Omental fat pad (tissue), 4 donors: ENCODE data around the gene MTNR1A. TPM values are rescaled to one million over a fixed set of nuclear protein-coding genes. Genes with fewer than 3 reads are reported as not detected.

ENCODE experiments used
- ATAC-seq: fragments of 150-250 bp; one replicate; pipeline ENCODE4 v1.9.1; 2016; ENCODE audit warnings: mild to moderate bottlenecking, moderate library complexity; ENCODE audit not compliant: low FRiP score
- DNase-seq: peaks from one replicate; pipeline ENCODE4 v3.0.0-alpha.2; 2019; ENCODE audit warnings: low spot score
- CTCF ChIP-seq, 3 donors: fragments of 450-650 bp; IDR thresholded peaks; one replicate each; pipeline ENCODE4 v1.5.1; 2016 to 2017; ENCODE audit warnings: antibody characterized with exemption in 3 of 3, mild to moderate bottlenecking in 3 of 3, moderate library complexity in 2 of 3
- total RNA-seq, 4 donors: library from RNA; depleted of rRNA; stranded (reverse); fragments of >200 nt; gene quantifications; one replicate each; pipeline ENCODE4 v1.1.0, GENCODE V29; 2016

The MTNR1A gene
- total RNA-seq, 4 donors from 2014 or later, result not detected

DNA sequence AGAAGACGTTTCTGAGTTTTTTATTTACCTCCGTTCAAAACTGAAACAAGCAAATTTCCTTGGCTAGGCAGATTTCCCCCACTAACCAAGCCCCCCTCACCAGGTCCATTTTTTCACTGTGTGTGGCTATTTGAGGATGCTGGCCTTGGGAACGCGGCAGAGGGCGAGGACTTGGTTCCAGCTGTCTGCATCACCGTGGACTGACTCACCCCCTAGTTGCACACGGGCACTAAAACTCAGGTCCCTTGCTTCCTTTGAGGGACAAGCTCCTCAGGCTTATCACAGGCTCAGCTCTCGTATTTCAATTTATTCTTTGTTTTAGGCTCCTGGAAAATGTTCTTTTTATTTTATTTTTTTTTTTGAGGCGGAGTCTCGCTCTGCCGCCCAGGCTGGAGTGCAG lies 8.4 kb upstream of the MTNR1A start:
- ATAC-seq, result no peak
- no peak for DNase-seq
- no peak for TF ChIP-seq CTCF (IDR thresholded peaks at IDR 0.05)

DNA sequence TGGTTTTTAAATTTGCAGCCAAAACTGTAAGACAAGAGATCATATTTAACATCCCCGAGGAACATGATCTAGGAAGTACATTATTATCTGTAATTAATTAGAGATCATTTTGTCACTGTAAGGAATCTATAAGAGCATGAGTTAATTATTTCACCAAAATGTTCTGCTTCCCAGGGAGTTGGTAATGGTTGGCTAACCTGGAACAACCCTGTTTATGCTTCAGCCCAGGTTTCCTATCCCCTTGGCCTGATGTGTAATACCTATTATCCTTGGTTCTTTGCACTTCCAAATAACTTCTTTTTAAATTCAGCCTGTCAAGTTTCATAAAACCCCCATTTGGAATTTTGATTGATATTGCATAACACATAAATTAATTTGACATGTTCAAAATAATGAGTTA lies 6.4 kb upstream of the MTNR1A start:
- no peak for TF ChIP-seq CTCF (IDR thresholded peaks at IDR 0.05)
- ATAC-seq (no peak), DNase-seq (no peak)

- TF ChIP-seq CTCF (IDR thresholded peaks at IDR 0.05), result no peak
- DNase-seq (no peak), ATAC-seq (no peak)
These were observed 5.3 kb upstream of the MTNR1A start for GRCh38 chr4:186560647-186561046.

GRCh38 chr4:186557486-186557885 lies 2.1 kb upstream of the MTNR1A start:
- no peak for DNase-seq
- ATAC-seq, result no peak

GRCh38 chr4:186557061-186557460 lies 1.7 kb upstream of the MTNR1A start:
- DNase-seq (no peak), ATAC-seq (no peak)
- TF ChIP-seq CTCF (IDR thresholded peaks at IDR 0.05), result no peak

More at GRCh38 chr4:186557486-186557885, 2.1 kb upstream of the MTNR1A start:
- TF ChIP-seq CTCF (IDR thresholded peaks at IDR 0.05), result no peak

DNA sequence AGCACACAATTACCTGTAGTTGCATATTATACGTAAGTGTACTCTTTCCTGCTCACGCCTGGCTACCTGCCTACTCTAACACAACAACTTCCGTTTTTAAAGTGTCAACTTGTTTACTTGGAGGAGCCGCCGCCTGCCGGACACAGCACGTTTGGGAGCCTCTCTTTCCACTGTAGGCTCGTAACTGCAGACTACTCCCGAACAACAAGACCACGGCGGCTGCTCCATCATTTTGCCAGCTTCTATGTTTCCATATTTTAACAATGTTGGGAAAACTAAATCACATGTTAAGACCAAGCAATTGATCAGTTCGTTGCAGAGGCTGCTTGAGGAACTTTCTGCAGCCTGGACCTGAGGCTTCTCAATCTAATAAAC lies 841 bp downstream of the MTNR1A start:
- no peak for DNase-seq
- no peak for ATAC-seq

More for the DNA sequence above, 841 bp downstream of the MTNR1A start:
- no peak for TF ChIP-seq CTCF (IDR thresholded peaks at IDR 0.05)
